EL (cell line): ENCODE data around the gene ZBTB8B.
A peak's percentile ranks its signal among the peaks of the same experiment; 100 is the strongest.
"Not testable (repeated sequence)": the region's sequence is repeated elsewhere in the genome, so short reads cannot be mapped to it uniquely, and the experiment has no call there.

Experiments
- DNase-seq: peaks from one replicate; pipeline ENCODE4 v3.0.0-alpha.2; 2016

Gene ZBTB8B

DNA sequence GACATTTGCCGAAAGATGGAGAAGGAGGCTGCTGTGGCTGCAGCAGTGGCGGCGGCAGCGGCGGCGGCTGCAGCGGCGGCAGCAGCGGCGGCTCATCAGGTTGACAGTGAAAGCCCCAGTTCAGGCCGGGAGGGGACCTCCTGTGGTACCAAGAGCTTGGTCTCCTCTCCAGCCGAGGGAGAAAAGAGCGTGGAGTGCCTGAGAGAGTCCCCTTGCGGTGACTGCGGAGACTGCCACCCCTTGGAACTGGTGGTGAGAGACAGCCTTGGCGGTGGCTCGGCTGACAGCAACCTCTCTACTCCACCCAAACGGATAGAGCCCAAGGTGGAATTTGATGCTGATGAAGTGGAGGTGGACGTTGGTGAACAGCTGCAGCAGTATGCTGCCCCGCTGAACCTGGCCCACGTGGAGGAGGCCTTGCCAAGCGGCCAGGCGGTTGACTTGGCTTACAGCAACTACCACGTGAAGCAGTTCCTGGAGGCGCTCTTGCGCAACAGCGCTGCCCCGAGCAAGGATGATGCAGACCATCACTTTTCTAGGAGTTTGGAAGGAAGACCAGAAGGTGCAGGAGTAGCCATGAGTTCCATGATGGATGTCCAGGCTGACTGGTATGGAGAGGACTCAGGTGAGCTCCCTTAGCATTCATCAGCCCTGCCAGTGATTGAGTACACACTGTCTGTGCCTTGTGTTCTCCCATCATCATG lies 6.3 kb downstream of the ZBTB8B start:
- DNase-seq: no peak

DNA sequence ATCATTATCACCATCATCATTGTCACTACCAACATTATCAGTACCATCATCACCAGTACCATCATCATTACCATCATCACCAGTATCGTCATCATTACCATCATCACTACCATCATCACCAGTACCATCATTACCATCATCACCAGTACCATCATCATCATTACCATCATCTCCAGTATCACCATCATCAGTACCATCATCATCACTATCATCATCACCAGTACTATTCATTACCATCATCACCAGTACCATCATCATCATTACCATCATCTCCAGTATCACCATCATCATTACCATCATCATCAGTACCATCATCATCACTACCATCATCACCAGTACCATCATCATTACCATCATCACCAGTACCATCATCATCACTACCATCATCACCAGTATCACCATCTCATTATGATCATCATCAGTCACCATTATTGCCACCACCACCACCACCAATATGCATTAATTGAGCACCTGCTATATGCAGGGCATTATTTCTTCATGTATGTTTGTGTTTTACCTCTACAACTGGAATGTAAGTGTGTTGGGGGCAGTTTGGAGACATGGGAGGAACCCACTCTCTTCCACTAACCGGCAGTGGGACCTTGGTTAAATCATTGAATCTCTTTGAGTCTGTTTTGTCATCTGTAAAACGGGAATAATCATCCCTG lies 7.0 kb downstream of the ZBTB8B start:
- no peak for DNase-seq

DNA sequence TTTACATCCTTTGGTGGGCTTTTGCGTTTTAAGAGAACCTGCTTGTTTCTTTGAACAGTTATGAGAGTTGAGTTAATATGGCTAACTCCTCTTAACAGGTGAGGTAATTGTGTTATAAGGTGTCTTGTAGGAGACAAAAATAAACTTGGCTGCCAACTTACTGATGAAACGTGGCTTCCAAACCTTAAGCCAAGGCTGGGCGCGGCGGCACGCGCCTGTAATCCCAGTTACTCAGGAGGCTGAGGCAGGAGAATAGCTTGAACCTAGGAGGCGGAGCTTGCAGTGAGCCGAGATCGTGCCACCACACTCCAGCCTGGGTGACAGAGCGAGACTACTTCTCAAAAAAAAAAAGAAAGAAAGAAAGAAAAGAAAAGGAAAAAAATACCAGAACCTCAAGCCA lies 8.1 kb downstream of the ZBTB8B start:
- DNase-seq: not testable (repeated sequence)

DNA sequence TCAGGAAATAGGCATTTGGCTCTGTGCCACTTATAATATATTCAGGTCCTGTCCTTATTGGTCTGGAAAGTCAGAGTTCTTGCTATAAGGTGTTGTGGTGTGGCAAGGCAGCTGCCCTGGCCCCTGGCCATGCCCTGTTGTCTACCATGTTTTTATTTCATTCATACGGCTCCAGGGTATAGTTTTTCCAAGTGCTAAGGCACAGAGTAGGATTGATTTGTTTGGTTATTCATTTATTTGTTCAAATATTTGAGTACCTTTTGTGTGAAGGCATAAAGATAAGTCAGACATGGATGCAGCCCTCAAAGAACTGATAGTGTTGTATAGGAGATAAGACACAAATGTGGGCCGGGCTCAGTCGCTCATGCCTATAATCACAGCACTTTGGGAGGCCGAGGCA lies 10.1 kb downstream of the ZBTB8B start:
- DNase-seq: no peak

DNA sequence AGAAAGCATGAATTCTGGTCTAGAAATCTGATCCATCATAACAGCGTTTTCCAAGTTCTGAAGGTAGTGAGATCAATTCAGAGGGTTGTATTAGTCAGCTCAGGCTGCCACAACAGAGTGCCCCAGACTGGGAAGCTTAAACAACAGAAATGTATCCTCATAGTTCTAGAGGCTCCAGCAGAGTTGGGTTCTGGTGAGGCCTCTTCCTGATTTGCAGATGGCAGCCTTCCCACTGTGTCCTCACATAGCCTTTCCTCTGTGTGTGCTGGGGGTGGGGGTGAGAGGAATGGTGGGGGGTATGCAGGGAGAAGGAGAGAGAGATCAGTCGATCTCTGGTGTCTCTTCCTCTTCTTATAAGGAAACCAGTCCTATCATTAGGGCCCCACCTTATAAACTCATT lies 15.1 kb downstream of the ZBTB8B start:
- DNase-seq: no peak

DNA sequence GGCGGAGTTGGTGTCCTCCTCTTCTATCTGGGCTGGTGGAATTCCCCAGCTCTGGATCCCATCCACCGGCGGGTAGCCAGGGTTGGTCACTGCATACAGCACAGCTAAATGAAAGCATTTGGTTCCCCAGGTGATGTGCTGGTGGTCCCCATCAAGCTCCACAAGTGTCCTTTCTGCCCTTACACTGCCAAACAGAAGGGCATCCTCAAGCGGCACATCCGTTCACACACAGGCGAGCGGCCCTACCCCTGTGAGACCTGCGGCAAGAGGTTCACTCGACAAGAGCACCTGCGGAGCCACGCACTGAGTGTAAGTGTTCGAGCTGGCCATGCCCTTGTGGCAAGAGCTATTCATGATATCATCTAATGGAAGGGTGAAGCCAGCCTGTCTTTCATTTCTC lies 15.9 kb downstream of the ZBTB8B start:
- DNase-seq: no peak

DNA sequence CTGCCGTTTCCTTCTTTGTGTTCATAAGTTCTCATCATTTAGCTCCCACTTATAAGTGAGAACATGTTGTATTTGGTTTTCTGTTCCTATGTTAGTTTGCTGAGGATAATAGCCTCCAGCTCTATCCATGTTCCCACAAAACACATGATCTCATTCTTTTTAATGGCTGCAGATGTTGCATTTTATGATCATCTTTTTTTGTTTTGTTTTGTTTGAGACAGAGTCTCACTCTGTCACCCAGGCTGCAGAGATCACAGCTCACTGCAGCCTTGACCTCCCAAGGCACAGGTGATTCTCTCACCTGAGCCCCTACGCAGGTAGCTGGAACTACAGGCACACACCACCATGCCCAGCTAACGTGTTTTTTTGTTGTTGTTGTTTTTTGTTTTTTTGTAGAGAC lies 16.9 kb downstream of the ZBTB8B start:
- DNase-seq: not testable (repeated sequence)

DNA sequence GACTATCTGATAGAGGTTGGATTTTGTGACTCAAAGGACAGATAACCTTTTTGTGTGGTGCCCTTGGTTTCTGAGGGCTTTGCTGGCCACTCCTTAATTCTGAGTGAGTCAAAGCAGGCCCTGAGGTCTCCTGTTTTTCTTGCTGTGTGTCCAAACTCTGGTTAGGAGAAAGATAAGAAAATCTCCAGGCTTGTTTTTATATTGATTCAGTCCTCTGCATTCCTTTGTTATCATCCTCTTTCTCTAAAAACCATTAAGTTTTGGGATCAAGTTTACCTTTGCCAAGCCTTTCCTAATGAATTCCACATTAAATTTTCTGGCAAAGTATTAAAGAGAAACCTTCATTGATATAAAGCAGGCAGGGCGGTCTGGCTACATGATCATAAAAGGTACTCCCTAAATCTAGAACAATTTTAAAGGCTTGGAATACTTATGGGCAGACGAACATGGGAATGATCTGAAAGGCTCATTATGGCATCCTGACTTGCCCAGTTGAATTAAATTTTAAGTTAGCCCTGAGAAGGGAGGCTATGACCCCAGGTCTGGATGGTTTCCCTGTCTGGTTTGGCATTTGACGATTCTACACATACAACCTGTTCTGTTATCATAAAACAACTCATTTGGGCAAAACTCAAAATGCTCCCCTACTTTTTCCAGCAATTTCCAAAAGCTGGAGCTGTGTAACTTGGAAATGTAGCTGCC lies 20.8 kb downstream of the ZBTB8B start:
- DNase-seq: no peak

DNA sequence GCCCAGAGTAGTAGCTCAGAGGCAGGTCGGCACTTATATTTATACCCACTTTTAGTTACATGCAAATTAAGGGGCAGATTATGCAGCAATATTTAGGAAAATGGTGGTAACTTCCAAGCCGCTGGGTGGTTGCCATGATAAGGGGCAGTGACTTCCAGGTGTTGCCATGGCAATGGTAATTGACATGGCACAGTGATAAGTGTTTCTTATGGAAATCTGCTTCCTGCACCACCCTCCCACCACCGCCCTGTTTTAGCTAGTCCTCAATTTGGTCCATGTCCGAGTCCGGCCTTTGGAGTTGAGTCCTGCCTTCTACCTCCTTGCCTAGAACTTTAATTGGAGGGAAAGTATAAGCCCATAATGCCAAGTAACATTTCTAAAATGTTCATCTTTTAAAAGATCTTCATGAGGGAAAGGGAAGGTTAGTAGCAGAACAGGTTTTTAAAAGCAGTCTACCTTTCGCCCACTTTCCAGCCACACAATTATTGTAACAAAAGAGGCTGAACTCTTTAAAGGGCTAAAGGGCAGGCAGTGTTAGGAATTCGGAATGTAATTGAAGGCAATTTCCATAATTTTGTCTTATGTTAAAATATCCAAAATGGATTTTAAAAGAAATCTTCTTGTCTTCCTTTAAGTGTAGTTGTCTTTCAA lies 21.7 kb downstream of the ZBTB8B start:
- no peak for DNase-seq

DNA sequence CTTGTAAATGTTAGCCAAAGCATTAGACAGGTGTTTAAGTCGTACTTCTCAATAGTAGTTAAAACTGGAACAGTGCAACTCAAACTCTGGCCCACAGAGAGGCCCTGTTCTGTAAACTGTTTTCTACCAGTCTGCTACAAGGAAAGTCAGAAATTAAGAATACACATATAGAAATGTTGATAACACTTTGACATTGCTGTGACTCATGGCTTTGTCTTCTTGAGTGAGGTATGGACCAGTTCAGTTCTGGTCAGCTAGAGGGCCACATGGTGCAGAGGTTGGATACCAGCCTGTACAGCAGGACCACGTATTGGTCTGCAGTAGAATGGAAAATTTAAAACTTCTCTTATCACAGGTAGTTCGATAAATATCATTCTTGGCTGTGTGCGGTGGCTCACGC lies 22.3 kb downstream of the ZBTB8B start:
- no peak for DNase-seq

DNA sequence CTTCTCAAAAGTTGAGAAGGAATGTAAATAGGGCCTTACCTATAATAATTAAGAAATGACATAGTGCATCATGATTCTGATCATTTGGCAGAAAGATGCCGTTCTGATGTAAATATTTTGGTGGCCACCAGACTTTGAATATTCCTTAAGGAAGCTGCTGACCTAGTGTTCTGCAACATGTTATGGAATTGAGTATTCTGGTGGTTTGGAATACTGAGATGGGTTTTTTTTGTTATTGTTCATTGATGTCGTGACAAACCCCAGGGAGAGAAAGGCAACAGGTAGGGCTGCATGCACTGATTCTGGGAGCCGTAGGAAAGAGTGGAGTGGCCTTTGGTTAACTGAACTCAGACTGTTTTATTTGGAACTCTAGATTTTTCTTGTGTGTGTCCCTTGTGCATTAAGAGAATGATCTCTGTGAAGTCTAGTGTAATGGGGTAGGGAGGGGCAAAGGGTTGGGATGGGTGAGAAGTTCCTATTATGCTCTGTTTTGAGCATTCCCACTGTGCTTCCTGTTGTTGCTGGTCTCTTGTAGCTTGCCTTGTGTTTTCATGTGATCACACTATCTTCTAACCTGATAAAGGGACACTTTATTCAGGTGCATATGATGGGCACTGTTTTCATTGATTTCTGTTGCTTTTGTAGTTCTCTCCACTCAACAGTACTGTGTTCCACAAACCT lies 25.0 kb downstream of the ZBTB8B start:
- no peak for DNase-seq

DNA sequence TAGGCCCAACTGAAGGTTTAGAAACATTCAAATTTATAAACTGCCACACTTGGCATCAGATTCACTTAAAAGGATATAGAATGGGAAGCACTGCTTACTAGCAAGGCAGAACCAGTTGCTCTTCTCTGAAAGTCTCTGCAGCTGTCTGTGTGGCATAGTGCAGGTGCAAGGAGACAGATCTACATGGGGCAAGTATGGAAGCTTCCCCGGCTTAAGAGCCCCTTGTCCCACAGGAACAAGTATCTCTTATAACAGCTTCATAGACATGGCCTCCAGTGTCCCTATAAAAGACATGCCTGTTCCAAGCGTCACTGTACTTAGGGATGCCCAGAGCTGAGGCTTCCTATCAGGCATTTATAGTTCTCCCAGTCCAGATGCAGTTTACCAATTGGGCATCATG lies 26.5 kb downstream of the ZBTB8B start:
- no peak for DNase-seq

DNA sequence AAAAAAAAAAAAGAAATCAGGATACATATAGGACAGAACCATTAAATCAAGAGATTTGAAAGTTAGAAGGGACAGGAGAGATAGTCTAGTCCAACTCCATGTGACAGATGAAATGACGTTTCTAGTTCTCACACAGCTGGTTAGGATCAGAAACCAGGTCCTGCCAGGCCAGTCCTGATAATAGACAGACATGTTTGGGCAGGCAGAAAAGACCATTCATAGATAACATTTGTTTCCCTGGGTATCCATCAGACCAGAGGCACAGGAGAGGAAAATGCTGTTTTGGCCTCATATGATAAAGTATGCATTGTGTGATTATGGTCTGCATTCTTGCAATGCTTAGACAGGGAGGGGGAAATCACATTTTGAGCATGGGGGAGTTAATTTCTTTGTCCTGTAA lies 29.3 kb downstream of the ZBTB8B start:
- DNase-seq: no peak

DNA sequence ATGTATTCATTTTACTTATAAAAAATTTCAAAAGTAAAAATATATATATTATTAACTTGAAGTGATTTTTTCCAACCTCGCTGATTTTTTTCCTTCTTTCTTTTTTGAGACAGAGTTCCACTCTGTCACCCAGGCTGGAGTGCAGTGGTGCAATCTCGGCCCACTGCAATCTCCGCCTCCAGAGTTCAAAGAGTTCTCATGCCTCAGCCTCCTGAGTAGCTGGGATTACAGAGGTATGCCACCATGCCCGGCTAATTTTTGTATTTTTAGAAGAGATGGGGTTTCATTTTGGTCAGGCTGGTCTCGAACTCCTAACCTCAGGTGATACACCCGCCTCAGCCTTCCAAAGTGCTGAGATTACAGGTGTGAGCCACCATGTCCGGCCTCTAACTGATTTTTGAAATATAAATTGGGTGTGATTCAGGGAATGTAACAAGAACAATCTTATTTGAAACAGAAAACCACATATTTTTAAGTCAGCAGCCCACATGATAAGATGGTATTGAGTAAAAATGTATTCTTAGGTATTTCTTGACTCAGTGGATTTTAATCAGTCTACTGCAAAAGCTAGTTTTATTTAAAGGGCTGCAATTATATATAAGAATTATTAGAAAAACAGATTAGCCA lies 30.0 kb downstream of the ZBTB8B start:
- DNase-seq: no peak

DNA sequence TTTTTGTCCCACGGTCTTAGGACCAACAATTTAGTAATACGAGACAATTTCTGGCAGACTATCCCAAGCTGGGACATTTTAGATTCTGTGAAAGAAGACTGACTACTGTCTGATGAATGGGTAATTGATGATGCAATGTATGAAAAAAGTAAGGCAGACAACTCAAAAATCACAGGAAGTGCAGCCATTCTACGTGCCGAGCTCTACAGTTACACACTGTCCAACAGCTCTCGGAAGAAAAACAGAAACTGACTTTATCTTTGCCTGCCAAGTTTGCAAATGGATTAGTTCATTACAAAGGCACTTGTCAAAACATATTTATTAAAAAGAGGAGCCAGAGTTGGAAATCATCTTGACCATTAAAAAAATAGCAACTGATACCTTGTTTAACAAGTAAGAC lies 31.3 kb downstream of the ZBTB8B start:
- DNase-seq: peak; percentile 58

DNA sequence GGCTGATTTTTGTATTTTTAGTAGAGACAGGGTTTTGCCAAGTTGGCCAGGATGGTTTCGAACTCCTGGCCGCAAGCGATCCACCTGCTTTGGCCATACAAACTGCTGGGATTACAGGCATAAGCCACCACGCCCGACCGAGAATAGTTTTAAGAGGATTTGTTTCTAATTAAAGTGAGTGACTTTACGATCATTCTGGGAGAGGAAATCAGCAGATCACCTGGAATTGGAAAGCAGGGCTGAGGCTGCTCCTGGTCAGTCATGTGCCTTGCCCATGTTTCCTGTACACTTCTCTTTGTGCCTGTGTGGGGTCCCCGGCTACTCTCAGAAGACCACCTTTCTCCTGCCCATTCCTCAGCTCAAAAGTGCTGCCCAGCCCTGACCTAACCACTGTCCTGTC lies 33.9 kb downstream of the ZBTB8B start:
- no peak for DNase-seq

DNA sequence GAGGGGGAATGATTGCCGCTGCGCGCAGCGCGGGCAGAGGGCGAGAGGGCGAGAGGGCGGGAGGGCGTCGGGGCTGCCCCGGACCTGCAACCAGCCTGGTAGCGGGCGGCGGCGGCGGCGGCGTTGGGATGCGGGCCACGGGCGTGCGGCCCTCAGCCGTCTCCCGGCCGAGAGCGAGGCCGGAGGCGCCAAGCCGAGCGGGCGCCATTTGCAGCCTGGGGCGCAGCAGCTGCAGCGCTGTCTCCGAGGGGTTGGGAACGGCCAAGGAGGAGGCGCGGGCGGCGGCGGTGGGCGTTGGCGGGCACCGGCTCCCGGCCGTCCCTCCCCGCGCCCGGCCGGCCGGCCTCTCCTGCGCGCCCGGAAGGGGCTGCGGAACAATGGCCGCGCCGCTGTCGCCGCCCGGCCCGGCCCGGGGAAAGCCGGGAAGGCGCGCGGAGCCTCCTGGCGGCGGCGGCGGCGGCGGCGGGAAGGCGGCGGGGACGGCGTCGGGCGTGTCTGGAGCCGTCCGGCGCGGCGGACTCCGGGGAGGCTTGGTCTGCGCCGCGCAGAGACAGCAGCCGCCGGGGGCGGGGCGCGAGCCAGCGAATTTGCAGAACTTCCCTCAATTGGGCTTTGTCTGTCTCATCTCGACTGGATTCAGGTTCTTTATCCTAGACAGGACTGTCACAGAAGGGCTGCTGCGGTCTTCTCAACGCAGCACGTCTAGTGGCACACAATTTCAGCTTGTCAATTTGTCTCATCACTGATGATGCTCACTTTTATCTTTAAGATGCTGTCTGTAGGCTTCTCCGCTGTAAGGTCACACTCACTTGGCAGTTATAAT lies 35.7 kb downstream of the ZBTB8B start:
- DNase-seq: peak; percentile 64

DNA sequence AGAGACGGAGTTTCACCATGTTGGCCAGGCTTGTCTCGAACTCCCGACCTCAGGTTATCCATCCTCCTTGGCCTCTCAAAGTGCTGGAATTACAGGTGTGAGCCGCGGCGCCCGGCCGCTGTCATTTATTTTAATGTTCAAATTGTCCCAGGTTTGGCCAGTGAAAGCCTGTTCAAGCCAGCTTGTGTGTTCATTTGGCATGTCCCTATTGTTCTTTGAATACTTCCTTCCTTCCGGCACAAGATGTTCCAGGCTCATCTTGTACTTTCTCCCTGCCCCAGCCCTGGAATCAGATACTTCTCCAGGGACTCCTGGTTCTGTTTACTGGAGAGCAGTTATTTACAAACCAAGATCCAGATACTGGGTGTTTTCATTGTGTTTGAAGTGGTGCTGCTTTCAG lies 37.0 kb downstream of the ZBTB8B start:
- no peak for DNase-seq

DNA sequence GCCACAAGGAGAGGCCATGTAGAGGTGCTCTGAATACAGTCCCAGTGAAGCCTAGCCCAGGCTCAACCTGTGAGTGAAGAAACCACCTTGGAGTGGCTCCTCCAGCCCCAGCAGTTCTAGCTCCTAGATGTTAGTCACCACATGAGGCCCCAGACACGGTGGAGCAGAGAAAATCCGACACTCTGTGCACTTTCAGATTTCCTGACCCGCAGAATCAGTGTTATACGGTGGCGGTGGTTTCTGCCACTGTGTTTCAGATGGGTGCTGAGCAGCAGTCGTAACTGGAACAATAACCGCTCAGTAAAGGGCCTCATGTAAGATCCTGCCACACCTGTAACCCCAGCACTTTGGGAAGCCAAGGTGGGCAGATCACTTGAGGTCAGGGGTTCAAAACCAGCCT lies 38.3 kb downstream of the ZBTB8B start:
- no peak for DNase-seq

DNA sequence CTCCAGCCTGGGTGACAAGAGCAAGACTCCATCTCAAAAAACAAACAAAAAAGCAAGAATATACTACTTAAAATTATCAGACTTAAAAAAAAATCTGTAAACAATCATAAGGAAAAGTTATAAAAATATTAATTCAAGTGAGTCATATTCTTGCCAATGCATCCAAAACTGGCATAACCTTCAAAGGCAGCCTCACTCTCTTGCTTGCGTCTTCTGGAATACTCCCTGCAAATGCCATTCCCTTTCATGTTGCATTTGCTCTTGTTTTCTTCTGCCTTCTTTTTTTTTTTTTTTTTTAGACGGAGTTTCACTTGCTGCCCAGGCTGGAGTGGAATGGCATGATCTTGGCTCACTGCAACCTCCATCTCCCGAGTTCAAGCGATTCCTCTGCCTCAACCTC lies 42.1 kb downstream of the ZBTB8B start:
- no peak for DNase-seq

DNA sequence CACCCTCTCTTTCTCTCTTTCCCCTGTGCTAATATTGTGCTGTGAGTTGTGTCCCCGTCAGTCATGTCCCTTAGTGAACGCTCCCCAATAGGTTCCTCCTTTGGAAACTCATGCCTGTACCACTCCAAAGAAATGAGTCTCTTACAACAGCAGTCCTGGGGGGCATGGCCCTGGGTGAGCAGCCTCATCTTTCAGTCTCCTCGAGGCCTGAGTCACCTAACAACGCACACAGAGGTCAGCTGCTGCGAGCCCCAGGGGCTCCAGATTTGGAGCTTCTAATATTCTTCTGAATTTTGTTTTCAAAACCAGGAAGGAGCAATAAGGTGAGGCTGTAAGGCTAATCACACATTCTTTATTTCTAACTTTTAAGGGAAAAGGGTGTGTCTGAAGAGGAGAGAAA lies 43.9 kb downstream of the ZBTB8B start:
- DNase-seq: peak; percentile 55

DNA sequence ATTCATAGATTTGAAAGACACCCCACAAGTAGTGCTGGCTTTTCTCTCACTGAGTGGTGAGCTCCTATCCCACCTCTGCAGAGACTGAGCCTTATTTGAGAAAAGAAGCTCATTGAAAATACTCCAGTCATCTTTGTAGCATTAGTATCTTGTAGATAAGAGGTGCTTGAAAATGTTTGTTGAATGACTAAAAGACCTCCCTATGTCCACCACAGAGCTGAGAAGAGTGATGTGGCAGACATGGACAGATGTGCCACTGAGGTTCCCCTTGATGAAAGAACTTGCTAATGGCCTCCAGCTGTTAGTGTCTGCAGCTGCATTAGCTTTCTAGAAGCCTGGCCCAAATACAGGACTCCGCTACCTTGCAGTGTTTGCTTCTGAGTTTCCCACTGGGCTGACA lies 45.1 kb downstream of the ZBTB8B start:
- DNase-seq: no peak
